OCI-M2 (cell line): ENCODE data around the gene RBCK1.
"Not testable (repeated sequence)": the region's sequence is repeated elsewhere in the genome, so short reads cannot be mapped to it uniquely, and the experiment has no call there.

Experiments
- DNase-seq: peaks from one replicate; lab custom pipeline; 2025; ENCODE audit not compliant: unreplicated experiment; lab: John Stamatoyannopoulos, UW

RBCK1 gene

GRCh38 chr20:434661-435419 lies 26.7 kb downstream of the RBCK1 start:
- DNase-seq = no peak

DNA sequence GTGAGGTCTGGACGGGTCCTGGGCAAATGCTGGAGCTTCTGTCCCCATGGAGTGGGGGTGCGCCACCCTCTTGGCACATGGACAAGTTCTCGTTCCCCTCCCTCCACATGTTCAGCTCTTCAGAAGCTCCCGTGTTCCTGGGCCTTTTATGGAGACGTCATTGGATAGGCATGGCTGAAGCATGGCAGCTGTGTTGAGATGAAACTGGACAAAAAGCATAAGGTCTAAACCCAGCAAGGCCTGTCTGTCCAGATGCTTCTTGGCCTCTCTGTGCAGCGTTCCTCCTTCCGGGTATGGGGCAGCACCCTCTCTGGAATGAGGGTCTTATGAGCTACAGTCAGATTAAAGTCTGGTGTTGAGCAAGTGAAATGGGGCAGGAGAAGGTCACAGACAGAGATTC lies 27.5 kb downstream of the RBCK1 start:
- DNase-seq = no peak

DNA sequence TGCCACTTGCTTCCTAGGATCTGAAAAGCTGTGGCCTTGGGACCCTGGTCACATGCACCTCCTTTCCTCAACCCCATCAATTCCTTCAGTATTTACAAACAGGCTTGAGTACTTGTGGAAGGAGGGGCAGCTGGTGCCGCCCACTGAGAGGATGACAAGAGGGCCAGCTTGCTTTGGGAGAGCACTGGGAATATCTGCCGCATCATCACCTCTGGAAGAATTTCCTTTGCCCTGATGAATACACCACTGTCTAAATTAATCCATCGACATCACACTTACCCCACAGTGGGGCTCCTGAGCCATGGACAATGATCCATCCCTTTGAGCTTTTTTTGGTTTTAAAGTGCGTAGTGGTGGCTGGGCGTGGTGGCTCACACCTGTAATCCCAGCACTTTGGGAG lies 28.4 kb downstream of the RBCK1 start:
- no peak for DNase-seq

- DNase-seq = no peak
Observed at GRCh38 chr20:437787-438486, 29.8 kb downstream of the RBCK1 start.

DNA sequence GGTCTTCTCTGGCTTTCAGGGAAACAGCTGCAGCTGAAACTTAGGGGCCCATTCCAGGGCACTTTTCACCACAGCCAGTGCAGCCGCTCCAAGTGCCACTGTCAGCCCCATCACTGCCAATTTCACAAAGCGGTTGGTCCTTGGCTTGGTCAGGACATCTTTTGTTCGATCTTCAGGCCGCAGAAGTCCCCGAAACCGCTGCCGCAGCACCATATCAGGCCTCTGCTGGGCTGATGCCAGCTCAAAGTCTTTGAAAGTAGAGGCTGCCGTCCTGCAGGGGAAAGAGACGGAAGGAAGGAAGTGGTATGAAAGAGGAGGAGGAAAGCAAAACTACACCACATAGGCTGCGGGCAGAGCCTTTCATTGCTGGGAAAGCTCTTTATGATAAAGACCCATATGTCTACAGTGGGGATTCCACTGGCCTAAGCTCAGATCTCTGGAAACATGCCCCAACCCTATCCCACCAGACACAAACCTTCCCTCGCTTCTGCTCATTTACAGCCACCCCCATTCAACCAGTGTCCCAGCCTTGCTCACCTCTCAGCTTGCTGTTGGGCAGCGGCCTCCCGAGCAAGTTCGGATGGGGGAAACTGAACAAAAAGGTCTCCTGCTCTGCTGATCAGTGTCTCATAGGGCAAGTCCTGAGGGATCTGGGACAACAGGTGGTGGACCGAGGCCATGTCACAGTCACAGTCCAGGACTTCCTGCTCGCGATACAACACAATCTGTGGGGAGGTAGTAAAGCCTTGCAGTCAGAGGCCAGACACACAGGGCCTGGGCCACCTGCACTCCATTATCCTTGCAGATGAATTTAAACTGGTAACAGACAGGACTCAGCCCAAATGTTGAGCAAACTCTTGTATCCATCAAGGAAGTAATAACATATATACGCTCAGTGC lies 30.7 kb downstream of the RBCK1 start:
- DNase-seq = no peak

DNA sequence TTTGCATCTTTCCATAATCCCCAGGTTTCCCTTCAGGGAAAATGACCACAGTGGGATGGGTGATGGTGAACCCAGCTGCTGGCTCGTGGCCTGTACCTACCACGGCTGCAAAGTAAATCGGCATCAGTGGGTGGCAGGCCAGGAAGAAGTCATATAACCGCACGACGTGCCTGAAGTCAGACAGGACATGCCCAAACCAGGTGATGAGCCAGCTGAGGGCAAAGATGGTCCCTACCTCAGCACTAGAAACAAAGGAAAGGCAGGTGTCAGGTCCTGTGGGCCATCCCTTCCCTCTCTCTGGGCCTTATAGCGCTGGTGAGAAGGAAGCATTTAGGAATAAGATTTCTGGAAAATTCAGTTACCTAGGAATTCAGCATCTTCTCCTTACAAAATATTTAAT lies 32.0 kb downstream of the RBCK1 start:
- no peak for DNase-seq

DNA sequence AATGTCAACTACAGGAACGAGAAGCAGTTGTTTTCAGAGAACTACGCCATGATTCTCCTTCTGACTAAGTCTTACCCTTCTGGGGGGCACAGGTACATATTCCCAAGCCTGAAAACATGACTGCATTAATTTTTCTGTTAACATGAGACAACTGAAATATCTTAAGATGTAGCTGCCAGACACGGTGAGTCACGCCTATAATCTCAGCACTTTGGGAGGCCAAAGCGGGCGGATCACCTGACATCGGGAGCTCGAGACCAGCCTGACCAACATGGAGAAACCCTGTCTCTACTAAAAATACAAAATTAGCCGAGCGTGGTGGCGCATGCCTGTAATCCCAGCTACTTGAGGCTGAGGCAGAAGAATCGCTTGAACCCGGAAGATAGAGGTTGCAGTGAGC lies 32.5 kb downstream of the RBCK1 start:
- DNase-seq = no peak

DNA sequence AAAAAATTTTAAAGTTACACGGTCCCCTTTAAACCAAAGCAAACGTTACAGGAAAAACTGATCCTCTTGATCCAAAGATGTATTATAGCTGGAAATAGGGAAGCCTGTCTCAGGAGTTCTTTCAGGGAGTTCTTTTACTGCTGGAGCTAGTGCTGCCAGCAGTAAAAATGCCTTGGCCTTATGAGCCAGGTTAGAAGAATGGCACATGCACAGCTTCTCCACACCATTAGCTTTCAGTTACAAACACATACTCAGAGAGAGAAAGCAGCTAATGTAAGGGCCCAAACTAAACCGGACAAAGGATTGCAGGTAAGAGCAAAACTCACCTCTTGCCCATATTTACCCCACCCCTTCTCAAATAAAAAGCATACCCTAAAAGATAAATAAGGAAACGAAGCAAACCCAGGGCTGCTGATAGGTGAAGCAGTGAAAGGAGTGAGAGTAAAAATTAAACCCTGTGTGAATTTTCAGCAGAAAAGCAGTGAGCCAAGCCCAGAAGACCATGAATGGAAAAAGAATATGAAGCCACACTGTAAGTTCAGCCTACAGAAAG lies 35.2 kb downstream of the RBCK1 start:
- DNase-seq = no peak

GRCh38 chr20:444117-444516 lies 36.0 kb downstream of the RBCK1 start:
- no peak for DNase-seq

DNA sequence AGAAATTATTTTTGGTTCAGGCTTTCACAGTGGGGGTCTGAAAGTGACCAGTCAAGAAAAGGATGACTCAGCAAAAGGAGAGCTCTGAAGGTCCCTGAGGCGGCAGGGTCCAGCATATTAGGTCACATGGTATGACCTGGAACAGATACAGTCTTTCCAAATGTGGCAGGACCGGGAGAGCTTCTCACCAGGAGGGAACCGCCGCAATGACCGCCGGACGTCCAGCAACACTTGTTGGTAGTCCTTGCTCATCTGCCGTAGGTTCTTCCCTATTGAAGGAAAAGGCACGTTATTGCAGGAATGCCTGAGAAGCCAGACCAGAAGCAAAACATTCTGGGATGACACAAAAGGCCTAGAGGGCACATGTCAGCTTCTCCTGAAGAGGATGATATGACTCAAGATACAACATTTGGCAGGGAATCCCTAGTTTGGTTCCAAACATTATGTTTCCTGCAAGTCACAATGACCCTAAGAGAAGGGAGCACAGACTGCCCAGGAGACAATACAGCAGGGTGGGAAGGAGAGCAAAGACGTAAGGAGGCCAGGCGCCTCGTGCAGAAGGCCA lies 36.8 kb downstream of the RBCK1 start:
- DNase-seq = no peak

- DNase-seq = no peak
Observed at GRCh38 chr20:445514-446336, 37.6 kb downstream of the RBCK1 start.

GRCh38 chr20:452021-452420 lies 43.9 kb downstream of the RBCK1 start:
- DNase-seq = not testable (repeated sequence)

DNA sequence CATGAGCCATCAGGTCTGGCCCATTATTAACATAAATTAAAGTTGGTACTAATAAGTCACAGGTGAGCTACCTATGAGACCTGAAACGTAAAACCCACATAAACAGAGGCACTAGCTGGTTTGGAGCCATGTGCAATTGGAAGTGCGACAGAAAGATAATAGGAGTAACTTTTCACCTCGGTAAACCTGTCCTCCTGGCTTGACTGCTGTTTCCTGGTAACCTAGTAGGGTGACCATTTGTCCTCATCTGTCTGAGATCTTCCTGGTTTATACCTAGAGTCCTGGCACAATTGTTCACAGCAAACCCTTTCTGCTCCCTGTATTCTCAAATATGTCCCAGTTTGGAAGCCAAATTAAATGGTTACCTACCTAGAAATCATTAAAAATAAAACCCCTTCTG lies 46.9 kb downstream of the RBCK1 start:
- no peak for DNase-seq

DNA sequence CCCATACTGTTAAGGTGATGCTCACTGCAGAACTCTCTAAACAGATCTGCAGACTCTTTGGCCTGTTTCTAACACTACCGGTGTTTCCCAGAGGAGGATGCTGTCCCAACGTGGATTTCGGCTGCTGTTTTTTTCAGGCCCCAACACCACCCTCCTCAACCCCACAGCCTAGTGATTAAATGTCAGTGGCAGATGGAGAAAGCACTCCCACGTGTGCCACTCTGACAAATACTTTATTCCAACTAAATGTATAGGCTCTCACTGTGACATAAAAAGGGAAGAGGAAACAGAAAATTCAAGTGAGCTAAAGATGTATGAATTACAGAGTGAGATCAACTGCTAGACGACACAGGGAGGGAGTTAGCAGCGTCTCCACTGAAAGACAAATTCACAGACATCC lies 50.7 kb downstream of the RBCK1 start:
- no peak for DNase-seq

DNA sequence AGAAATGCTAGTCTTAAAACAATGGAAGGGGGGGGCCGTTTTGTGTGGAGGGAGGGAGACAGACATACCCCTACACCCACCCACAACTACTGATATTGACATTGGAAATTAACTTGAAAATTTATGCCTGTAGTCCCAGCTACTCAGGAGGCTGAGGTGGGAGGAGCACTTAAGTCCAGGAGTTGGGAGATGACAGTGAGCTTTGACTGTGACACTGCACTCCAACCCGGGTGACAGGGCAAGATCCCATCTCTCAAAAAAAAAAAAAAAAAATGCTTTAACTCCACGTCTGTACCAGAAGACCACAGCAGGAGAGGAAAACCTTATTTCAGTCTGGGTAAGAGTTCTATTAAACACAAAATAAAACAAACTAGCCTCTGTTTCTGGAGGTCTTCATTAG lies 52.1 kb downstream of the RBCK1 start:
- DNase-seq = no peak

GRCh38 chr20:460707-461106 lies 52.6 kb downstream of the RBCK1 start:
- no peak for DNase-seq

- no peak for DNase-seq
Observed at GRCh38 chr20:461254-462198, 53.4 kb downstream of the RBCK1 start.

DNA sequence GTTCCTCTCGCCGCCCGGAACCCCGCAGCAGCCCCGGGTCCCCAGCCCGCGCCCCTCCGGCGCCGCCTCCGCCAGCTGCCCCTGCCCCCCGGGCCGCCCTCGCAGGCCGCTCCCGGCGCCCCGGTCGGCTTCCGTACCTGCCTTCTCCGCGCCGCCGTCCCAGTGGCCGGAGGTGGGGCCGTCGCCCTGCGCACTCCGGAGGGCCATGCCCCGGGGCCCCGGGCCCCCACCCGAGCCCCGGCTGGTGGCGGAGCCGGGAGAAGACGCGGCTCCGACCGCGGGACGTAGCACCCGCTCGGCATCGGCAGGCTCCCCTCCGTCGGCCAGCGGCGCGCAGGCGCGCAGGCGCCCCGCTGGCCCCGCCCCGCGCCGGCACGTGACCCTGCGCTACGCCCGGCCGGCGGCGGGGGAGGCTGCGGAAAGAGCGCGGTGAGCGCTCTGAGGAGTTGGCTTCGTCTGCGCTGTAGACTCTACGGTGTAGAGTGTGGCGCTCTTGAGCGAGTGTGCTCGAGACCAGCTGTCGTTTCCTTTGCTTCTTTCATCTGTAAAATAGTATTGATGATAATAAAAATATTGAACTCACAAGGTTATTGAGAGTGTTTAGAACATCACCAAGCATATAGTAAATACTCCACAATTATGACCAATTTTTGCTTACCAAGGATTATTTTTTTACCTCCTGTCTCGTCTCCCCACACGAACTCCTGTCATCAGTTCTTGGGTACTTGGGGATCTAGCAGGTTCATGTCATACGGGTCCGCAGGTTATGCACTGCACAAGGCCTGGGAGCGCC lies 54.3 kb downstream of the RBCK1 start, which contains the start of gene TBC1D20:
TBC1D20 (minus strand) TSS at position 335 of the 793 bp plus-strand sequence; CDS start at position 207, 128 bp downstream.
- DNase-seq = peak; percentile 81
